Measurements from ENCODE around the gene KRTAP19-4.
"Not testable (repeated sequence)": the region's sequence is repeated elsewhere in the genome, so short reads cannot be mapped to it uniquely, and the experiment has no call there.

The KRTAP19-4 gene

GRCh38 chr21:30497065-30497464, at the start of gene KRTAP19-4:
Gene KRTAP19-4 (minus strand): TSS chr21:30497165. CDS start chr21:30497110, 55 bp downstream.
- no peak for DNase-seq (ENCODE audit: low read depth in 3 of 3)

GRCh38 chr21:30541764-30542163, 44.8 kb upstream of the KRTAP19-4 start, which contains the start of gene KRTAP19-6:
Gene KRTAP19-6 (minus strand): TSS chr21:30541864. CDS start chr21:30541833, 31 bp downstream.
- no peak for DNase-seq (ENCODE audit: low read depth in 3 of 3)

GRCh38 chr21:30518876-30519275, 21.9 kb upstream of the KRTAP19-4 start:
- no peak for DNase-seq (ENCODE audit: low read depth in 3 of 3)

- no peak for DNase-seq (ENCODE audit: low read depth in 3 of 3)
Observed at GRCh38 chr21:30515681-30516080, 18.7 kb upstream of the KRTAP19-4 start.

GRCh38 chr21:30505621-30506205, 8.7 kb upstream of the KRTAP19-4 start:
- DNase-seq (ENCODE audit: low read depth in 3 of 3): not testable (repeated sequence)

GRCh38 chr21:30502041-30502440, 5.1 kb upstream of the KRTAP19-4 start, which contains the start of gene KRTAP19-5:
Gene KRTAP19-5 (minus strand): TSS chr21:30502141. CDS start chr21:30502090, 51 bp downstream.
- DNase-seq (ENCODE audit: low read depth in 3 of 3): no peak

GRCh38 chr21:30491963-30492428, 5.0 kb downstream of the KRTAP19-4 start, which contains the start of gene KRTAP19-3:
Gene KRTAP19-3 (minus strand): TSS chr21:30492013. CDS start chr21:30491957, 56 bp downstream.
- no peak for DNase-seq (ENCODE audit: low read depth in 3 of 3)

GRCh38 chr21:30487336-30487735, 9.6 kb downstream of the KRTAP19-4 start, which contains the start of gene KRTAP19-2:
Gene KRTAP19-2 (minus strand): TSS chr21:30487436. CDS start chr21:30487348, 88 bp downstream.
- DNase-seq (ENCODE audit: low read depth in 3 of 3): no peak

GRCh38 chr21:30486180-30486579, 10.8 kb downstream of the KRTAP19-4 start:
- DNase-seq (ENCODE audit: low read depth in 3 of 3): no peak

GRCh38 chr21:30482130-30482529, 14.8 kb downstream of the KRTAP19-4 start:
- DNase-seq (ENCODE audit: low read depth in 3 of 3): no peak

GRCh38 chr21:30480145-30480544, 16.8 kb downstream of the KRTAP19-4 start, which contains the start of gene KRTAP19-1:
Gene KRTAP19-1 (minus strand): TSS chr21:30480367. CDS start chr21:30480317, 50 bp downstream.
- DNase-seq (ENCODE audit: low read depth in 3 of 3): no peak

GRCh38 chr21:30479259-30479658, 17.7 kb downstream of the KRTAP19-4 start:
- no peak for DNase-seq (ENCODE audit: low read depth in 3 of 3)

- no peak for DNase-seq (ENCODE audit: low read depth in 3 of 3)
Observed at GRCh38 chr21:30478004-30478403, 19.0 kb downstream of the KRTAP19-4 start.

GRCh38 chr21:30468900-30469714, 27.9 kb downstream of the KRTAP19-4 start:
- no peak for DNase-seq (ENCODE audit: low read depth in 3 of 3)

GRCh38 chr21:30463713-30464112, 33.3 kb downstream of the KRTAP19-4 start:
- DNase-seq (ENCODE audit: low read depth in 3 of 3): no peak

- no peak for DNase-seq (ENCODE audit: low read depth in 3 of 3)
Observed at GRCh38 chr21:30448514-30448913, 48.5 kb downstream of the KRTAP19-4 start.

GRCh38 chr21:30447056-30447455, 49.9 kb downstream of the KRTAP19-4 start:
- DNase-seq (ENCODE audit: low read depth in 3 of 3): no peak
